22Rv1 (cell line): ENCODE data around the gene DESI2.
"Not testable (repeated sequence)": the region's sequence is repeated elsewhere in the genome, so short reads cannot be mapped to it uniquely, and the experiment has no call there.

Experiments
- CTCF ChIP-seq: fragments of 450-650 bp; IDR thresholded peaks from 2 replicates; pipeline ENCODE4 v1.5.1; 2017; ENCODE audit warnings: mild to moderate bottlenecking
- ZFX ChIP-seq: fragments of 450-650 bp; IDR thresholded peaks from 2 replicates; pipeline ENCODE4 v1.6.1; 2017; ENCODE audit warnings: antibody characterized with exemption, borderline replicate concordance

GRCh38 chr1:244682087-244682486, 29.2 kb downstream of the DESI2 start:
- not testable (repeated sequence) for TF ChIP-seq CTCF, ZFX
